Gastrocnemius medialis (tissue), 4 donors: ENCODE data around the gene FIBCD1. TPM values are rescaled to one million over a fixed set of nuclear protein-coding genes. Genes with fewer than 3 reads are reported as not detected.

Source experiments
- ATAC-seq, 2 donors: fragments of 150-250 bp; one replicate each; pipeline ENCODE4 v1.9.1; 2016
- DNase-seq, 2 donors: peaks; one replicate each; pipeline ENCODE4 v3.0.0-alpha.2; 2019
- H3K27ac ChIP-seq, 4 donors: fragments of 200-600 bp; sonication (generic); 1 replicate in 1 of 4; 2 replicates in 3 of 4; pipeline ENCODE4 v1.5.1; 2016 to 2018; ENCODE audit warnings: mild to moderate bottlenecking in 2 of 4, moderate library complexity in 1 of 4
- H3K27me3 ChIP-seq, 3 donors: fragments of 200-600 bp; sonication (generic) in 2 of 3; 1 replicate in 1 of 3; 2 replicates in 2 of 3; pipeline versions ENCODE4 v1.5.1 to v1.6.0; 2016 to 2019; ENCODE audit warnings: mild to moderate bottlenecking in 1 of 3, moderate library complexity in 1 of 3
- H3K36me3 ChIP-seq, 2 donors: fragments of 200-600 bp; sonication (generic) in 1 of 2; one replicate each; pipeline ENCODE4 v1.5.1; 2017 to 2018
- H3K4me1 ChIP-seq, 2 donors: fragments of 200-600 bp; sonication (generic) in 1 of 2; one replicate each; pipeline ENCODE4 v1.5.1; 2016 to 2017; ENCODE audit warnings: mild to moderate bottlenecking in 2 of 2
- H3K4me3 ChIP-seq, 4 donors: fragments of 200-600 bp; sonication (generic) in 3 of 4; 1 replicate in 1 of 4; 2 replicates in 3 of 4; pipeline ENCODE4 v1.5.1; 2016 to 2019; ENCODE audit warnings: mild to moderate bottlenecking in 2 of 4
- H3K9me3 ChIP-seq, 3 donors: fragments of 200-600 bp; sonication (generic) in 2 of 3; 1 replicate in 1 of 3; 2 replicates in 2 of 3; pipeline ENCODE4 v1.5.1; 2016 to 2019
- CTCF ChIP-seq, 5 experiments: fragments of 450-650 bp in 3 of 5; fragments of 200-600 bp in 2 of 5; sonication (generic) in 2 of 5; IDR thresholded peaks in 4 of 5; conservative IDR thresholded peaks in 1 of 5; 1 replicate in 4 of 5; 2 replicates in 1 of 5; pipeline ENCODE4 v1.5.1; 2016 to 2019; ENCODE audit warnings: antibody characterized with exemption in 5 of 5, mild to moderate bottlenecking in 3 of 5, moderate library complexity in 3 of 5
- POLR2A ChIP-seq, 2 donors: fragments of 450-650 bp; IDR thresholded peaks; one replicate each; pipeline ENCODE4 v1.6.1; 2017; ENCODE audit warnings: antibody characterized with exemption in 2 of 2, mild to moderate bottlenecking in 2 of 2, moderate library complexity in 2 of 2
- in situ Hi-C, 4 donors: fragments of 200-750 bp; cut with MboI; loops; one replicate each; pipeline versions ENCODE4 v1.15.0 to v1.8.0; 2017; ENCODE audit warnings: low sequenced_read_pairs in 4 of 4
- intact Hi-C: fragments of 100-400 bp; cut with DNase I; formaldehyde crosslinking; loops from one replicate; pipeline ENCODE4 v1.15.1; 2023; ENCODE audit warnings: low total_unique reads
- total RNA-seq, 4 donors: library from RNA; depleted of rRNA; stranded (reverse); fragments of >200 nt; gene quantifications; one replicate each; pipeline versions ENCODE4 v1.1.0 to v1.2.3, GENCODE V29; 2016

The FIBCD1 gene
- total RNA-seq, 4 donors from 2014 or later: not detected

GRCh38 chr9:130854835-130855234 is 84.2 kb downstream of the FIBCD1 start:
- intact Hi-C loops: no loop called here
- Histone ChIP-seq H3K36me3 (peaks cover 0 to 29% of the 10 kb centered on the region in 2 donors), H3K4me3 (no peak overlapping the region), H3K4me1 (peaks cover 1 to 16% of the 10 kb centered on the region in 2 donors), H3K9me3 (no peaks in the 10 kb centered on the region), H3K27me3 (no peaks in the 10 kb centered on the region), H3K27ac (no peak overlapping the region)
- ATAC-seq (no peak), DNase-seq (no peak)
- TF ChIP-seq CTCF (IDR thresholded peaks at IDR 0.05 in 4 of 5, conservative IDR thresholded peaks at IDR 0.05 in 1 of 5): no peak
- TF ChIP-seq POLR2A (IDR thresholded peaks at IDR 0.05): no peak
- in situ Hi-C loops: no loop called here

GRCh38 chr9:130854092-130854491 is 85.0 kb downstream of the FIBCD1 start:
- intact Hi-C loops (no loop called here), in situ Hi-C loops (no loop called here)
- peaks cover 0 to 29% of the 10 kb centered on the region in 2 donors for H3K36me3 ChIP-seq
- no peaks in the 10 kb centered on the region for H3K27me3 ChIP-seq
- ATAC-seq: no peak
- no peak overlapping the region for H3K4me3 ChIP-seq
- peaks cover 0 to 12% of the 10 kb centered on the region in 2 donors for H3K4me1 ChIP-seq
- no peak for DNase-seq
- peak overlapping the region in 1 of 4 donors; percentile 3 for H3K27ac ChIP-seq
- no peak for TF ChIP-seq CTCF (IDR thresholded peaks at IDR 0.05 in 4 of 5, conservative IDR thresholded peaks at IDR 0.05 in 1 of 5)
- TF ChIP-seq POLR2A (IDR thresholded peaks at IDR 0.05): no peak
- no peaks in the 10 kb centered on the region for H3K9me3 ChIP-seq

GRCh38 chr9:130852801-130853200 is 86.2 kb downstream of the FIBCD1 start:
- Histone ChIP-seq H3K9me3 (no peaks in the 10 kb centered on the region), H3K4me1 (peaks cover 2 to 7% of the 10 kb centered on the region in 2 donors), H3K36me3 (peaks cover 0 to 29% of the 10 kb centered on the region in 2 donors), H3K4me3 (no peak overlapping the region), H3K27ac (peak overlapping the region in 3 of 4 donors; percentile 2 to 40 (median 17)), H3K27me3 (no peaks in the 10 kb centered on the region)
- DNase-seq: no peak
- TF ChIP-seq POLR2A (IDR thresholded peaks at IDR 0.05): no peak
- TF ChIP-seq CTCF (IDR thresholded peaks at IDR 0.05 in 4 of 5, conservative IDR thresholded peaks at IDR 0.05 in 1 of 5): no peak
- in situ Hi-C loops: no loop called here
- intact Hi-C loops: no loop called here
- no peak for ATAC-seq

Other genes starting within 250 kb of the FIBCD1 start
- 10 to 100 TPM in 3 of 4 donors, 1 to 10 TPM in 1; 9.3 to 21.7 (median 12.0) TPM for gene EXOSC2, start 245.5 kb downstream of the FIBCD1 start, total RNA-seq
- 10 to 100 TPM; 22.8 to 55.5 (median 28.5) TPM for gene ABL1, start 104.0 kb downstream of the FIBCD1 start, total RNA-seq
- gene QRFP, start 42.4 kb downstream of the FIBCD1 start, total RNA-seq: not detected
- 1 to 10 TPM in 2 of 4 donors, under 1 TPM in 2; 0.07 to 1.5 (median 0.72) TPM for gene LAMC3, start 69.9 kb upstream of the FIBCD1 start, total RNA-seq
- gene AIF1L, start 157.3 kb upstream of the FIBCD1 start, total RNA-seq: 10 to 100 TPM in 1 of 4 donors, 1 to 10 TPM in 3; 7.5 to 10.6 (median 8.9) TPM
- 10 to 100 TPM; 24.2 to 47.5 (median 29.9) TPM for gene NUP214, start 186.3 kb upstream of the FIBCD1 start, total RNA-seq